ENCODE data around the gene MAP3K4.
"Not testable (repeated sequence)": the region's sequence is repeated elsewhere in the genome, so short reads cannot be mapped to it uniquely, and the experiment has no call there.

The MAP3K4 gene

DNA sequence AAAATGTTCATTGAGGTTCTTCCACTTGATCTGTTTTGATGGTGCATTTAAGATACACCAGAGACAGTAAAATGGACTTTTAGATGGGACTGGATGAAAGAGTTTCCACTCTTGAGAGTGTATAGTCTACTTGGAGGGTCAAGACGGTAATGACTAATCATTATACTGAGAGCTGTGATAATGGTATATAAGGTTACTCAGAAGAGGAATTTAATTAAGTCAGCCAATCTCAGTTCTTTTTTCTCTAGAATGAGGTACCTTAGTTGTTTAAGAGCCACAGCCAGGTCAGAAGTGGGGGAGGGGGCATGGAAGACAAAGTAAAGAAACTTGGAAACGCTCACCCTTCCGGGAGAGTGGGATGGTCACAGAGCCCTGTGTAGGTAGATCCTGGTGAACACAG, 123.9 kb downstream of the MAP3K4 start:
- H3K27ac ChIP-seq, result no peak overlapping the region
- H3K36me3 ChIP-seq (replicated peaks), result peaks cover 10% of the 10 kb centered on the region
- no peak overlapping the region for H3K4me3 ChIP-seq (ENCODE audit: low read depth, low read length)
- in situ Hi-C loops (cut with HindIII; ENCODE audit: low pct_ligation_motif_present, low sequenced_read_pairs), result no loop called here
- TF ChIP-seq, protein P1, sequence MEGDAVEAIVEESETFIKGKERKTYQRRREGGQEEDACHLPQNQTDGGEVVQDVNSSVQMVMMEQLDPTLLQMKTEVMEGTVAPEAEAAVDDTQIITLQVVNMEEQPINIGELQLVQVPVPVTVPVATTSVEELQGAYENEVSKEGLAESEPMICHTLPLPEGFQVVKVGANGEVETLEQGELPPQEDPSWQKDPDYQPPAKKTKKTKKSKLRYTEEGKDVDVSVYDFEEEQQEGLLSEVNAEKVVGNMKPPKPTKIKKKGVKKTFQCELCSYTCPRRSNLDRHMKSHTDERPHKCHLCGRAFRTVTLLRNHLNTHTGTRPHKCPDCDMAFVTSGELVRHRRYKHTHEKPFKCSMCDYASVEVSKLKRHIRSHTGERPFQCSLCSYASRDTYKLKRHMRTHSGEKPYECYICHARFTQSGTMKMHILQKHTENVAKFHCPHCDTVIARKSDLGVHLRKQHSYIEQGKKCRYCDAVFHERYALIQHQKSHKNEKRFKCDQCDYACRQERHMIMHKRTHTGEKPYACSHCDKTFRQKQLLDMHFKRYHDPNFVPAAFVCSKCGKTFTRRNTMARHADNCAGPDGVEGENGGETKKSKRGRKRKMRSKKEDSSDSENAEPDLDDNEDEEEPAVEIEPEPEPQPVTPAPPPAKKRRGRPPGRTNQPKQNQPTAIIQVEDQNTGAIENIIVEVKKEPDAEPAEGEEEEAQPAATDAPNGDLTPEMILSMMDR (IDR thresholded peaks at IDR 0.05; ENCODE audit: low read depth, low read length, missing control alignments), result no peak
- no peak for DNase-seq
- no peaks in the 10 kb centered on the region for H3K27me3 ChIP-seq (replicated peaks)

- no peak for DNase-seq
- TF ChIP-seq, protein P1 (IDR thresholded peaks at IDR 0.05; ENCODE audit: low read depth, low read length, missing control alignments), result no peak
- peaks cover 10% of the 10 kb centered on the region for H3K36me3 ChIP-seq (replicated peaks)
- H3K27me3 ChIP-seq (replicated peaks), result no peaks in the 10 kb centered on the region
- in situ Hi-C loops (cut with HindIII; ENCODE audit: low pct_ligation_motif_present, low sequenced_read_pairs), result no loop called here
- no peak overlapping the region for H3K27ac ChIP-seq
- no peak overlapping the region for H3K4me3 ChIP-seq (ENCODE audit: low read depth, low read length)
These were observed 125.0 kb downstream of the MAP3K4 start for GRCh38 chr6:161116554-161116953.

DNA sequence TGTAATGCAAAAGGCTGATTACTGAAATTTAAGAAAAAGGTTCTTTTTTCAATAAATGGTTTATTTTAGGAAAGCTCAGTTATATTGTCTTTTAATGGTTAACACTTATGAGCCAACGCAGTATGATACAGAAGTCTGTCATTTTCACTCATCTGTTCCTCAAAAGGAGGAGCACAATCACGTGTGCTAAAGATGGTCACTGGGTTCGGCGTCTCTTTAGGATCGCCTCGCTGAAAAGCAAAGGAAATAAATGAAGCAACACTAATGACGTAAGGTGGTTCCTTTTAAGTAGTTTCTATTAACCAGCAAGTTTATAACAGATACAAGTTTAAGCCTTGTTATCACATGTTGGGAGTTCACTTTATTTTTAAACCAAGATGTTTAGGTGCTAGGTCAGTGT, 125.7 kb downstream of the MAP3K4 start:
- peaks cover 5% of the 10 kb centered on the region for H3K36me3 ChIP-seq (replicated peaks)
- in situ Hi-C loops (cut with HindIII; ENCODE audit: low pct_ligation_motif_present, low sequenced_read_pairs), result no loop called here
- H3K27me3 ChIP-seq (replicated peaks), result no peaks in the 10 kb centered on the region
- DNase-seq, result no peak
- TF ChIP-seq, protein P1 (IDR thresholded peaks at IDR 0.05; ENCODE audit: low read depth, low read length, missing control alignments), result no peak
- H3K4me3 ChIP-seq (ENCODE audit: low read depth, low read length), result no peak overlapping the region
- no peak overlapping the region for H3K27ac ChIP-seq

GRCh38 chr6:161117942-161118341, 126.4 kb downstream of the MAP3K4 start:
- no peak overlapping the region for H3K4me3 ChIP-seq (ENCODE audit: low read depth, low read length)
- TF ChIP-seq, protein P1 (IDR thresholded peaks at IDR 0.05; ENCODE audit: low read depth, low read length, missing control alignments), result no peak
- H3K27me3 ChIP-seq (replicated peaks), result no peaks in the 10 kb centered on the region
- H3K27ac ChIP-seq, result no peak overlapping the region
- in situ Hi-C loops (cut with HindIII; ENCODE audit: low pct_ligation_motif_present, low sequenced_read_pairs), result no loop called here
- H3K36me3 ChIP-seq (replicated peaks), result peaks cover 5% of the 10 kb centered on the region
- DNase-seq, result no peak

GRCh38 chr6:161123319-161123718, 131.8 kb downstream of the MAP3K4 start:
- H3K36me3 ChIP-seq (replicated peaks); in situ Hi-C loops (cut with HindIII; ENCODE audit: low pct_ligation_motif_present, low sequenced_read_pairs); H3K27me3 ChIP-seq (replicated peaks); H3K27ac ChIP-seq; H3K4me3 ChIP-seq (ENCODE audit: low read depth, low read length); DNase-seq: not testable (repeated sequence)

DNA sequence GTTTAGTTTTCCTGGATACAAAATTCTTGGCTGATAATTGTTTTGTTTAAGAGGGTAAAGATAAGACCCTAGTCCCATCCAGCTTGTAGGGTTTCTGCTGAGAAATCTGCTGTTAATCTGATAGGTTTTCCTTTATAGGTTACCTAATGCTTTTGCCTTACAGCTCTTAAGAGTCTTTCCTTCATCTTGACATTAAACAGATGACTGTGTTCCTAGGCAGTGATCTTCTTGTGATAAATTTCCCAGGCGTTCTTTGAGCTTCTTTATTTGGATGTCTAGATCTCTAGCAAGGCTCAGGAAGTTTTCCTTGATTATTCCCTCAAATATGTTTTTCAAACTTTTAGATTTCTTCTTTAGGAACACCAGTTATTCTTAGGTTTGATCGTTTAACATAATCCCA, 134.0 kb downstream of the MAP3K4 start:
- Histone ChIP-seq H3K27me3 (replicated peaks) (no peaks in the 10 kb centered on the region), H3K36me3 (replicated peaks) (no peaks in the 10 kb centered on the region), H3K4me3 (ENCODE audit: low read depth, low read length) (no peak overlapping the region), H3K27ac (no peak overlapping the region)
- TF ChIP-seq, protein P1 (IDR thresholded peaks at IDR 0.05; ENCODE audit: low read depth, low read length, missing control alignments), result no peak
- in situ Hi-C loops (cut with HindIII; ENCODE audit: low pct_ligation_motif_present, low sequenced_read_pairs), result no loop called here
- DNase-seq, result no peak

Data from brain microvascular endothelial cell (primary cell).